NOMO-1 (cell line): ENCODE measurements around the gene CCNB1.
A peak's percentile ranks its signal among the peaks of the same experiment; 100 is the strongest.
"Not testable (repeated sequence)": the region's sequence is repeated elsewhere in the genome, so short reads cannot be mapped to it uniquely, and the experiment has no call there.

ENCODE experiments used
- DNase-seq, 2 experiments: peaks; one replicate each; lab custom pipeline; 2025; ENCODE audit not compliant: unreplicated experiment in 2 of 2; lab: John Stamatoyannopoulos, UW

The CCNB1 gene

DNA sequence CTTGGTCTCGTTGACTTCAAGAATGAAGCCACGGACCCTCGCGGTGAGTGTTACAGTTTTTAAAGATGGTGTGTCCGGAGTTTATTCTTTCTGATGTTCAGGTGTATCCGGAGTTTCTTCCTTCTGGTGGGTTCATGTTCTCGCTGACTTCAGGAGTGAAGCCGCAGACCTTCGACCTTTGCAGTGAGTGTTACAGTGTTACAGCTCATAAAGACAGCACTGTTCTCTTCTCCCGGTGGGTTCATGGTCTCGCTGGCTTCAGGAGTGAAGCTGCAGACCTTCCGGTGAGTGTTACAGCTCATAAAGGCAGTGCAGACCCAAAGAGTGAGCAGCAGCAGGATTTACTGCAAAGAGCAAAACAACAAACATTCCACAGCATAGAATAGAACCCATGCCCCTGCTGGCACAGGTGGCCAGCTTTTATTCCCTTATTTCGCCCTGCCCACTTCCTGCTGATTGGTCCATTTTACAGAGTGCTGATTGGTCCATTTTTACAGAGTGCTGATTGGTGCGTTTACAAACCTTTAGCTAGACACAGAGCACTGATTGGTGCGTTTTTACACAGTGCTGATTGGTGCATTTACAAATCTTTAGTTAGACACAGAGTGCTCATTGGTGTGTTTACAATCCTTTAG is 14.8 kb downstream of the CCNB1 start:
- DNase-seq = not testable (repeated sequence)

DNA sequence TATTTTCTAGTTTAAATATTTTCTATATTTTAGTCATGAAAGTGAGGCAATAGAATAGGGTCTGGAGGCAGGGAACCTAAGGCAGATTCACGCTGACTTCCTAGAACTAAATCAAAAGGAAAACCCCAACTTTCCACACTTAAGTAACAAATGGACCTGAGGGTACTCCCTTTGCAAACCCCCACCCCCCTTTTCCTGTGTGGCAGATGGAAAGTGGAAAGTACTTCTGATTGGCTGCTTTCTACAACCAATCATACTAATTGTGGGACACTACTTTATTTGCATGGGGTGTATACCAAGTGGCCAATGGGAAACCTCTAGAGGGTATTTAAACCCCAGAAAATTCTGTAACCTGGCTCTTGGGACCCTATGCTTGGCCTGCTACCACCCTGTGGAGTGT is 17.7 kb downstream of the CCNB1 start:
- no peak for DNase-seq

DNA sequence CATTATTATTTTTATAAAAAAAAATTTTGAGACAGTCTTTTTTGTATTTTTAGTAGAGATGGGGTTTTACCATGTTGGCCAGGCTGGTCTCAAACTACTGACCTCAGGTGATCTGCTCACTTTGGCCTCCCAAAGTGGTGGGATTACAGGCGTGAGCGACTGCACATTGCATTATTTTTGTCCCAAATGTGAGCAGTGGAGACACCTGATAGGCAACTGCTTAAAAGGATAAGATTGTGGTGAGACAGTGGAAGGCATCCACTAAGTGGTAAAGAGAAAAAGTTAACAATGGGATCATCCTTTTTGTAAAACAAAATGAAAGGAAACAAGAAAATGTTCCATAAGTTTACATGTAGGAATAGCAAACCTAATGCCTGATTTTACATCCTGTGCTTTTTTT is 20.4 kb downstream of the CCNB1 start:
- DNase-seq = no peak

DNA sequence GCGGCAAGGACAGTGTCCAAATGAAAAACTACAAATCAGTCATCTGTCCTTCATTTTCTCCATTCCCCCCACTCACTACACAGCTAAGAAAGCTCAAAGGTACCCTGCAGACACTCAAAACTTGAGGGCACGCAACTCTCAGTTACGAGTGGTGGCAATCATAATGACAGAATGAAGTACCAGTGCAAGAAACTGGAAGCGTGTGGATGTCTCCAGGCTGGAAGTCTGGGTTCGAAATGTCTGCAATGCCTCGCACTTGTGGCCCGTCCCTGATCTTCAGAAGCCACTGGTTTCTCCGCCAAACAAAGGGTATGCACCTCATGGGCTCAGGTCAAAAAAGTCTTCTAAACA is 21.8 kb downstream of the CCNB1 start:
- DNase-seq = no peak

DNA sequence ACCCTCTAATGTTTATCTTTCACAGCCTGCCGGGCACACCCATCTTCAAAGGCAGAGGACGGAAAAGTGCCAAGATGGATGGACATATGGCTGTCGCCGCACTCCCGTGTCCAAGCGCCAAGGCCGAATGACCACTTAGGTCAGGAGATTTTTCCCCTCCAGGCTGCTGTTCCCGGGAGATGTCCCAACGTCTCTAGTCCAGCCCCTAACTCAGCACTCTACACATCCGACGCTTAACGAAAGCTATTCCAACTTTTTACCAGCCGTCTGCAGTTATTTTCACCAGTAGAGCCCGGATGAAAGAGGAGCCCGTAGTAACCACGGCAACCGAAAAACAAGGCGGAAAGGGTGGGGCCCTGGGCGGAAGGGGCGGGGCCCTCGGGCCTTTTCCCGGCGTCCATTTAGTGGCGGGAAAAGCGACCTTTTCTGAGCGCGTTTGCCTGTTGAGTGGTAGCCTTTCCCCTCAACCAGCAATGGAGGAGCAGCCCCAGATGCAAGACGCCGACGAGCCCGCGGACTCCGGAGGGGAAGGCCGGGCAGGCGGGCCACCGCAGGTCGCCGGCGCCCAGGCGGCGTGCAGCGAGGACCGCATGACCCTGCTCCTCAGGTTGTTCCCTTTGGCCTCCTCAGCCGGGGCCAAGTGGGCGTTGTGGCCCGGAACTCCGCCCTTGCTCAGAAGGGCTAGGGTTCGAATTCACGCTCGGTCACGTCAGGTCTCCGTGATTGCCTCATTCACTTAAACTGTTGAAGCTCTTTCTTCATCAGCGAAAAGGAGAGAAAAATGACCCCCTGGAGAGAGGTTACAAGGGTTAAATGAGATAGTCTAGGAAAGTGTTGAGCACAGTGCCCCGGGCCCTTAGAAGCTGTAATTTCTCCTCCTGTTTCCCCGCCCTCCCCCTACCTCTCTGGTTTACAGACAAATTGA is 22.5 kb downstream of the CCNB1 start, which contains the start of gene CENPH:
Gene CENPH (plus strand): TSS at position 422 of the 925 bp plus-strand sequence. CDS start 52 bp downstream, at position 474.
- peak; percentile 87 to 88 for DNase-seq

DNA sequence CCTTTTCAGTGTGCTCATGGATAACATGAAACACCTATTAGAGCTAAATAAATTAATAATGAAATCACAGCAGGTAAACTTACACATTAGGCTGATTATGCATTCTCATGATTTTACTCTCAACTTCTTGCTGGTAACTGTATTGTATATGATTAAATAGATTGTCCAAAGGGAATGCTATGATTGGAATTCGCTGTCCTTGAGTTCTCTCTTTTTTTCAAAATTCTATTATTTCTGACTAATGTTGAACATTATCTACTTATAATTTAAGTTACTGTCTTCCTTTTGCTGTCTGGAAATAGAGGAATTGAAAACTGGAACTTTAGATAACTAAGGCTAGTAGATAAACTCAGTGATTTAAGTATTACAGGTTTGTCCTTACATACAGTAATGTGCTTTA is 35.5 kb downstream of the CCNB1 start:
- no peak for DNase-seq

DNA sequence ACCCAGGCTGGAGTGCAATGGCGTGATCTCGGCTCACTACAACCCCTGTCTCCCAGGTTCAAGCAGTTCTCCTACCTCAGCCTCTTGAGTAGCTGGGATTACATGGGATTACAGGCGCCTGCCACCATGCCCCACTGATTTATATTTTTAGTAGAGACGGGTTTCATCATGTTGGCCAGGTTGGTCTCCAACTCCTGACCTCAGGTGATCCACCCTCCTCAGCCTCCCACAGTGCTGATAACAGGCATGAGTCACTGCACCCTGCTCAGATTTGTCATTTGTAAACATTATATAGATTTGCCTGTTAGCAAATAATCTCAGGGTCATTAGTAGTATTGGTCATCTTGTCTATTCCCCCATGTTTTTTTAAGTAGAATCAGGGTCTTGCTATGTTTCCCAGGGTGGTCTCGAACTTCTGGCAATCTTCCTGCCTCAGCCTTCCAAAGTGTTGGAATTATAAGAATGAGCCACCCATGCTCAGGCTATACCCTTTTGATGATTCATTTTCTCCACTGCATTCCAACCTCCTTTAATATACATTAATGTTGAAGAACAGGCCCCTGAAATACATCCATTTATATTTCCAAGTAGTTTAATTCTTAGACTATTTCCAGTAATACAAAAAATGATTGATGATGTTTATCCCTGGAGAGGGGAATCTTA is 39.7 kb downstream of the CCNB1 start:
- no peak for DNase-seq

DNA sequence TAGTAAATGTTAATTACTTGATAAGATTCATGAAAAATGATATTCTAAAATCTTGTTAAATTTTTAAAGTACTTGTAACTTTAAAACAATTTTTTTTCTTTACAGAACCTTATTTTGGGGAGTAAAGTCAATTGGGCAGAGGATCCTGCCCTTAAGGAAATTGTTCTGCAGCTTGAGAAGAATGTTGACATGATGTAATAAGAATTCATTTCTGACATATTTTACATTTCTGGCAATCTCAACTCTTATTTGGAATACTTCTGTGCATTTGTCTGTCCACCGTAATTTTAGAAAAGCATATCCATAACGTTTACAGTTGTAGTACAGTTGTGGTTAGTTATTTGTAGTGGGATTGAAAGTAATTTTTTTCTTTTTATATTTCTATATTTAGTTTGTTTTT is 42.7 kb downstream of the CCNB1 start:
- no peak for DNase-seq

DNA sequence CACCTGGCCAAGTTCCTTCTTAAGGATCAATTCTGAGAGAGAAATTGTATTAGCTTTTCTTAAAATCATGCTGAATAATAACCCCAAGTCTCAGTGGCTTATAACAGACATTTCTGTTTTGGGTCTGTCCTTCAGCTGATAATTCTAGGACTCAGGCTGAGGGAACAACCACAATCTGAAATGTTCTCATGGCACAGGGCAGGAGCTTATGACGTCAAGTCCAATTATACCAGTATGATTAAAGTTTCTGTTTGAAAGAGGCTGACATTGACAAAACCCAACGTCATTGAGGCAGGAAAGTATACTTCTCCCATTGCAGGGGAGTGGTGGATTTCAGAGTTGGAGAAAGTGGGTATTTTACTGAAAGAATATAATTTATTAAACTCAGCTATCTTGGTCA is 44.2 kb downstream of the CCNB1 start:
- no peak for DNase-seq

DNA sequence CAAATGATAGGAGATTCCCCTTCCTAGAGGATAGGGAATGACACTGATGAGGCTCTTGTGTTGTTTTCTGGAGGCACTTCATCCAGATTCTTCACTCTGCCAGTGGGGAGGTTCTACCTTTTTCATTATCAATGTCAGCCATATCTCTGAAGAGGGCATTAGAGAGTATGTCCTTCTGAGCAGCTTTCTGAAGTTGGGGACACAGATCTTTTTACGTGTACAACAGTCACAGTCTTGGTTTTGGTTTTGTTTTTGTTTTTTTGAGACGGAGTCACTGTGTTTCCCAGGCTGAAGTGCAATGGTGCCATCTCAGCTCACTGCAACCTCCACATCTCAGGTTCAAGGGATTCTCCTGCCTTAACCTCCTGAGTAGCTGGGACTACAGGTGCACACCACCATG is 45.1 kb downstream of the CCNB1 start:
- no peak for DNase-seq

DNA sequence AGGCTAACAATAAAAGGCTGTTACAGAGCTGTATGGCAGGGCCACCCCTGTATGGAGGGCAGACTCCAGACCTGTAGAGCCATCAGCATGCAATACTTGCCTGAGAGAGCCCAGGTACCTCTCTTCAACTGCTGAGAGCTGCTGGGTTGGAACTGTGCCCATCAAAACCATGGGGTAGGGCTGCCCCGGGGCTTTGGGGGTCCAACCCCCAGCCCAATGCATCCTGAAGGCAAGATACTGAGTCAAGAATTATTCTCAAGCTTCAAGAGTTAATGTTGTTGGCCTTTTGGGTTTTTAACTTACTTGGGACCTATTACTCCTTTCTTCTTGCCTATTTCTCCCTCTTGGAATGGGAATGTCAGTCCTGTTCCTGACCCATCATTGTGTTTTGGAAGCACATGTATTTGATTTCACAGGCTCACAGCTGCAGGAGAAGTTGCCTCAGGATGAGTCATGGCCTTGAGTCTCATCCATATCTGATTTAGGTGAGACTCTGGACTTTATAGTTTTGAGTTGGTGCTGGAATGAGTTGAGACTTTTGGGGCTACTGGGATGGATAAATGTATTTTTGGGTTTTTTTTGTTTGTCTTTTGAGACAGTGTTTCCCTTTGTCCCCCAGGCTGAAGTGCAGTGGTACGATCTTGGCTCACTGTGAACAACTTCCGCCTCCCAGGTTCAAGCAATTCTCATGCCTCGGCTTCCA is 46.7 kb downstream of the CCNB1 start:
- no peak for DNase-seq

DNA sequence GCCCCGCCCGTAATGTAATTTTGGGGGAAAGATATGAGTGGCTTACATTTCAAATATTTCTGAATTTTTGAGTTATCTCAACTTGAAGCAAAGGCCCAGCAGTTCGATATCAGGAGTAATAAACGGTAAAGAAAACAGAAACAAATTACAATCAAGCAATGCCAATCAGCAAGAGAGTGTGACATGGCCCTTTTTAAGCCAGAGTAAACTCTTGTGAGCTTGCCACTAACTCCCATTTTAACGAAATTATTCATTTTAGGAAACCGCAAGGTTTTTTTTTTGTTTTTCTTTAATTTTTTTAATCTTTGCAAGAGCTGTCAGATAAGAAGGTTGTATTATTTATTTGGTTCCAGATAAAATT is 50.2 kb downstream of the CCNB1 start:
- DNase-seq = no peak

DNA sequence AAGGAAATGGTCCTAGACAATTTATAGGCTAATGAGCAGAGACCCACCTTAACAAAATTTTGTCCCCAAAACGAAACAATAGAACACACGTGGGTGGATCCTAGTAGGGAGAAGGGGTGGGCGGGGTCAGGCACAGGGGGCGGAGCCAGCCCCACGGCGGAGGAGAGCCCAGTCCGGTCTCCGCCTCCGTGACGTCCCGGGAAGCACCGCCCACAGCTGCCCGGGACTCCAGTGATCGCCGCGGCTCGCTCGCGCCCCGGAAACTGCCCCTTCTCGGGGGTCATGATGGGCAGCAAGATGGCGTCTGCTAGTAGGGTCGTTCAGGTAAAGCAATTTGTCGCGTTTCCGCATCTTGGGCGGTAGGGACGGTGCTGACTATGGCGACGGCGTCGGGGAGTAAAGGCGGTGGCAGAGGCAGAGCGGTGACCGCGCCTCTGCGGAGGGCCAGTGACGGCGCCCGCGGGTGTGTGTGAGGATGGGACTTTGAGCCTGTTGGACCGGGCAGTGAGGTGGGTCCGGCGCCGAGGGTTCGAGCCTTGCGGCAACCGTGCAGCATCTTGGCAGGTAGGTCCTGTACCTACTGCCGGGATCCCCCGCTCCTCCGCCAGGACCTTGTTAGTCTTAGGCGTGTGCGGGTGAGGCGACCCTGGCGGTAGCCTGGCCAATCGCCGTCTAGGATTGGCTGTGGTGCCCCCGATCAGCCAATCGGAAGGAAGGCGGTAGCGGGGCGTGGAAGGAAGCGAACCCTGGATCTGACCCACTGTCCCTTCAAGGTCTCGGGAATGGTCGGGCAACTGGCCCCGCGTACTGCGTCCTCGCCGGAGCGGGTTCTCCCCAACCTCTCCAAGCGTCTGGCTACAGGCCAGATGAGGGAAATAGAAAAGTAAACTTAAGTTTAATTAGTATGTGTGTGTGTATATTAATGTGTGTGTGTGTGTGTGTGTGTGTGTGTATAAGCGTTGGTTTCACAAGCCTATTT is 50.9 kb downstream of the CCNB1 start:
- DNase-seq = peak; percentile 90 to 93

DNA sequence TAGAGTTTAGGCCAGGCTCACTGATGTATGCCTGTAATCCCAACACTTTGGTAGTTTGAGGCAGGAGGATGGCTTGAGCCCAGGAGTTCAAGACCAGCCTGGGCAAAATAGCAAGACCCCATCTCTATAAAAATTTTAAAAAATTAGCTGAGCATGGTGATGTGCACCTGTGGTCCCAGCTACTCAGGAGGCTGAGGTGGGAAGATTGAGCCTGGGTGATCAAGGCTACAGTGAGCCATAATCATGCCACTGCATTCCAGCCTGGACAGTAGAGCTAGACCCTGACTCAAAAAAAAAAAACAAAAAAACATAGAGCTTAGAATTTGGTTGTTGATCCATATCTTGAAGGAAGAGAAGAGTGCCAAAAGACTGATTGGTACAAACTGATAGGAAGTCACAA is 53.0 kb downstream of the CCNB1 start:
- no peak for DNase-seq

DNA sequence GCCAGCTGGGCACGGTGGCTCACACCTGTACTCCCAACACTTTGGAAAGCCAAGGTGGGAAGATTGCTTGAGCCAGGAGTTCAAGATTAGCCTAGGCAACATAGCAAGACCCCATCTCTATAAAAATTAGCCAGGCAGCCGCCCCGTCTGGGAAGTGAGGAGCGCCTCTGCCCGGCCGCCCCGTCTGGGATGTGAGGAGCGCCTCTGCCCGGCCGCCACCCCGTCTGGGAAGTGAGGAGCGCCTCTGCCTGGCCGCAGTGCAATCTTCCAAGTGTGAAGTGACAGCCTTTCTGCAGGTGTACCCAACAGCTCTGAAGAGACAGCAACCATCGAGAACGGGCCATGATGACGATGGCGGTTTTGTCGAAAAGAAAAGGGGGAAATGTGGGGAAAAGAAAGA is 53.4 kb downstream of the CCNB1 start:
- DNase-seq = not testable (repeated sequence)

DNA sequence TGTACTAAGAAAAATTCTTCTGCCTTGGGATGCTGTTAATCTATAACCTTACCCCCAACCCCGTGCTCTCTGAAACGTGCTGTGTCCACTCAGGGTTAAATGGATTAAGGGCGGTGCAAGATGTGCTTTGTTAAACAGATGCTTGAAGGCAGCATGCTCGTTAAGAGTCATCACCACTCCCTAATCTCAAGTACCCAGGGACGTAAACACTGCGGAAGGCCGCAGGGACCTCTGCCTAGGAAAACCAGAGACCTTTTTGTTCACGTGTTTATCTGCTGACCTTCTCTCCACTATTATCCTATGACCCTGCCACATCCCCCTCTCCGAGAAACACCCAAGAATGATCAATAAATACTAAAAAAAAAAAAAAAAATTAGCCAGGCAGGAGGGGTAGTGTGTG is 53.9 kb downstream of the CCNB1 start:
- DNase-seq = not testable (repeated sequence)

DNA sequence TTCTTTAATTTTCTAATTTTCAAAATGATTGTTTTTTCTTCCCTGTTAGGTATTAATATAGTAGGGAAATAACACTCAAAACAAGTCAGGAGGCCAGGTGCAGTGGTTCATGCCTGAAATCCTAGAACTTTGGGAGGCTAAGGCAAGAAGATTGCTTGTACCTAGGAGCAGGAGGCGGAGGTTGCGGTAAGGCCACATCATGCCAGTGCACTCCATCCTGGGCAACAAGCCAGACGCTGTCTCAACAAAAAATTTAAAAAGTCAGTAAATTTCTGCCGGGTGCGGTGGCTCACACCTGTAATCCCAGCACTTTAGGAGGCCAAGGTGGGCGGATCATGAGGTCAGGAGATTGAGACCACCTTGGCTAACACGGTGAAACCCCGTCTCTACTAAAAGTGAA is 57.6 kb downstream of the CCNB1 start:
- no peak for DNase-seq

DNA sequence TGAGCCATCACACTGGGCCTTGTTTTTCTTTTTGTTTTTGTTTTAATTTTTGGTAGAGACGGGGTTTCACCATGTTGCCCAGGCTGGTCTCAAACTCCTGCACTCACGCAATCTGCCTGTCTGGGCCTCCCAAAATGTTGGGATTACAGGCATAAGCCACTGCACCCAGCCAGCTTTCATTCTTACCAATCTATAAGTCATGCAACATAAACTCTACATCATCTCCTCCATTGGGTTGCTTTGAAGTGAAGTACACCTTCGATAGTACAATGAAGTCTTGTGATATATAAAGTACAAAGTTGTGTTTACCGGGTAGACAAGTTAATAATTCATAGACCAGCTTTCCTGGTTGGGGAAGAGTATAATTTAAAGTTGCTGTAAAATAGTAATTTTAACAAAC is 58.9 kb downstream of the CCNB1 start:
- DNase-seq = no peak
